ENCODE data around the gene KCNQ2.

KCNQ2 gene

GRCh38 chr20:63406617-63407245 lies 65.7 kb downstream of the KCNQ2 start:
- DNase-seq: no peak

GRCh38 chr20:63406011-63406410 lies 66.4 kb downstream of the KCNQ2 start:
- DNase-seq: no peak

- no peak for DNase-seq
Observed at GRCh38 chr20:63405102-63405730, 67.2 kb downstream of the KCNQ2 start.

GRCh38 chr20:63404129-63405085 lies 68.0 kb downstream of the KCNQ2 start:
- no peak for DNase-seq

GRCh38 chr20:63403403-63404105 lies 68.9 kb downstream of the KCNQ2 start:
- DNase-seq: no peak

GRCh38 chr20:63402860-63403220 lies 69.6 kb downstream of the KCNQ2 start:
- no peak for DNase-seq

GRCh38 chr20:63402181-63402859 lies 70.1 kb downstream of the KCNQ2 start:
- DNase-seq: peak in 18 of 56 donors; percentile 7 to 59 (median 24)

- no peak for DNase-seq
Observed at GRCh38 chr20:63401384-63402110, 70.9 kb downstream of the KCNQ2 start.

GRCh38 chr20:63400486-63401210 lies 71.8 kb downstream of the KCNQ2 start:
- DNase-seq: no peak

- no peak for DNase-seq
Observed at GRCh38 chr20:63399596-63400375, 72.7 kb downstream of the KCNQ2 start.

- no peak for DNase-seq
Observed at GRCh38 chr20:63398744-63399514, 73.5 kb downstream of the KCNQ2 start.

GRCh38 chr20:63397946-63398450 lies 74.5 kb downstream of the KCNQ2 start:
- no peak for DNase-seq

GRCh38 chr20:63397155-63397843 lies 75.2 kb downstream of the KCNQ2 start:
- no peak for DNase-seq

- no peak for DNase-seq
Observed at GRCh38 chr20:63396300-63396699, 76.2 kb downstream of the KCNQ2 start.

- DNase-seq: no peak
Observed at GRCh38 chr20:63395723-63396122, 76.7 kb downstream of the KCNQ2 start.

GRCh38 chr20:63394920-63395455 lies 77.5 kb downstream of the KCNQ2 start:
- no peak for DNase-seq

Data from nucleus accumbens (tissue), 56 donors.